ENCODE data around the gene NR2F1. TPM values are rescaled to one million over a fixed set of nuclear protein-coding genes. Genes with fewer than 3 reads are reported as not detected.

Gene NR2F1
- total RNA-seq, 2 donors from 2014 or later: 1.1 to 3.4 TPM

GRCh38 chr5:93586736-93587596 is 3.9 kb downstream of the NR2F1 start:
- no peak overlapping the region for H3K4me3 ChIP-seq
- DNase-seq (ENCODE audit: low spot score) (no peak), ATAC-seq (ENCODE audit: insufficient number of reproducible peaks, low FRiP score, low read depth) (no peak)
- H3K4me1 ChIP-seq (ENCODE audit: control insufficient read depth in 1 of 2, low read depth in 2 of 2): peaks cover 14 to 21% of the 10 kb centered on the region in 2 donors
- H3K27me3 ChIP-seq (replicated peaks; ENCODE audit: insufficient read depth): peaks cover 16% of the 10 kb centered on the region
- no peaks in the 10 kb centered on the region for H3K9me3 ChIP-seq
- H3K36me3 ChIP-seq: no peaks in the 10 kb centered on the region
- no peak overlapping the region for H3K27ac ChIP-seq
- no peak for TF ChIP-seq CTCF (IDR thresholded peaks at IDR 0.05)

GRCh38 chr5:93587597-93588351 is 4.8 kb downstream of the NR2F1 start:
- Histone ChIP-seq H3K4me3 (no peak overlapping the region), H3K27me3 (replicated peaks; ENCODE audit: insufficient read depth) (peaks cover 16% of the 10 kb centered on the region), H3K27ac (no peak overlapping the region), H3K4me1 (ENCODE audit: control insufficient read depth in 1 of 2, low read depth in 2 of 2) (peaks cover 13 to 17% of the 10 kb centered on the region in 2 donors), H3K9me3 (no peaks in the 10 kb centered on the region), H3K36me3 (no peaks in the 10 kb centered on the region)
- no peak for TF ChIP-seq CTCF (IDR thresholded peaks at IDR 0.05)
- ATAC-seq (ENCODE audit: insufficient number of reproducible peaks, low FRiP score, low read depth): no peak
- DNase-seq (ENCODE audit: low spot score): no peak

GRCh38 chr5:93588352-93589151 is 5.5 kb downstream of the NR2F1 start:
- Histone ChIP-seq H3K36me3 (no peaks in the 10 kb centered on the region), H3K4me1 (ENCODE audit: control insufficient read depth in 1 of 2, low read depth in 2 of 2) (peaks cover 5 to 9% of the 10 kb centered on the region in 2 donors), H3K9me3 (no peaks in the 10 kb centered on the region), H3K4me3 (no peak overlapping the region), H3K27me3 (replicated peaks; ENCODE audit: insufficient read depth) (peaks cover 16% of the 10 kb centered on the region), H3K27ac (no peak overlapping the region)
- DNase-seq (ENCODE audit: low spot score) (no peak), ATAC-seq (ENCODE audit: insufficient number of reproducible peaks, low FRiP score, low read depth) (no peak)
- TF ChIP-seq CTCF (IDR thresholded peaks at IDR 0.05): no peak

GRCh38 chr5:93589152-93589828 is 6.3 kb downstream of the NR2F1 start:
- no peak for TF ChIP-seq CTCF (IDR thresholded peaks at IDR 0.05)
- Histone ChIP-seq H3K36me3 (no peaks in the 10 kb centered on the region), H3K4me1 (ENCODE audit: control insufficient read depth in 1 of 2, low read depth in 2 of 2) (peaks cover 3 to 6% of the 10 kb centered on the region in 2 donors), H3K27me3 (replicated peaks; ENCODE audit: insufficient read depth) (peaks cover 16% of the 10 kb centered on the region), H3K4me3 (no peak overlapping the region), H3K9me3 (no peaks in the 10 kb centered on the region), H3K27ac (no peak overlapping the region)
- DNase-seq (ENCODE audit: low spot score) (no peak), ATAC-seq (ENCODE audit: insufficient number of reproducible peaks, low FRiP score, low read depth) (no peak)
